H9 (cell line): ENCODE measurements around the gene EHBP1L1. TPM values are rescaled to one million over a fixed set of nuclear protein-coding genes. Genes with fewer than 3 reads are reported as not detected.

ENCODE experiments used
- DNase-seq: peaks from one replicate; pipeline ENCODE4 v3.0.0-alpha.2; 2017
- H2AFZ ChIP-seq: one replicate; pipeline ENCODE4 v1.6.1; 2013; ENCODE audit warnings: mild to moderate bottlenecking, low read length, control low read depth, moderate library complexity
- H2AK5ac ChIP-seq: 2 replicates; pipeline ENCODE4 v1.6.1; 2013; ENCODE audit warnings: low read length, control low read depth, mixed read lengths; ENCODE audit not compliant: insufficient read length
- H2BK120ac ChIP-seq: one replicate; pipeline ENCODE4 v1.6.1; 2013; ENCODE audit warnings: low read depth, mild to moderate bottlenecking, low read length, control low read depth, inconsistent platforms; ENCODE audit not compliant: poor library complexity, severe bottlenecking
- H2BK12ac ChIP-seq: 2 replicates; pipeline ENCODE4 v1.6.1; 2013; ENCODE audit warnings: low read length, control low read depth, mixed read lengths, low read depth; ENCODE audit not compliant: insufficient read length
- H2BK15ac ChIP-seq: 2 replicates; pipeline ENCODE4 v1.6.1; 2013; ENCODE audit warnings: low read depth, low read length, control low read depth
- H2BK20ac ChIP-seq: one replicate; pipeline ENCODE4 v1.6.1; 2013; ENCODE audit warnings: low read depth, mild to moderate bottlenecking, low read length, control low read depth, inconsistent platforms; ENCODE audit not compliant: poor library complexity, severe bottlenecking
- H2BK5ac ChIP-seq: 2 replicates; pipeline ENCODE4 v1.6.1; 2013; ENCODE audit warnings: low read length, control low read depth, mixed read lengths; ENCODE audit not compliant: insufficient read length
- H3K14ac ChIP-seq: 2 replicates; pipeline ENCODE4 v1.6.1; 2013; ENCODE audit warnings: low read length, control low read depth; ENCODE audit not compliant: insufficient read depth
- H3K18ac ChIP-seq: 2 replicates; pipeline ENCODE4 v1.6.1; 2013; ENCODE audit warnings: low read depth, mild to moderate bottlenecking, mixed read lengths, low read length, control low read depth; ENCODE audit not compliant: insufficient read length
- H3K23ac ChIP-seq: 2 replicates; pipeline ENCODE4 v1.6.1; 2013; ENCODE audit warnings: low read length, control low read depth, mixed read lengths, low read depth; ENCODE audit not compliant: insufficient read length
- H3K23me2 ChIP-seq: 2 replicates; pipeline ENCODE4 v1.6.1; 2013; ENCODE audit warnings: low read depth, mild to moderate bottlenecking, mixed read lengths, low read length, control low read depth; ENCODE audit not compliant: insufficient read length, poor library complexity, severe bottlenecking
- H3K27ac ChIP-seq: 2 replicates; pipeline ENCODE4 v1.5.1; 2013; ENCODE audit warnings: low read length, control low read depth, mixed read lengths, low read depth; ENCODE audit not compliant: insufficient read length
- H3K27me3 ChIP-seq: 2 replicates; pipeline ENCODE4 v1.6.1; 2013; ENCODE audit warnings: low read length, control low read depth, inconsistent platforms; ENCODE audit not compliant: insufficient read depth
- H3K4ac ChIP-seq: 2 replicates; pipeline ENCODE4 v1.6.1; 2013; ENCODE audit warnings: low read depth, mild to moderate bottlenecking, control low read depth, inconsistent platforms, low read length, moderate library complexity
- H3K4me1 ChIP-seq: 2 replicates; pipeline ENCODE4 v1.6.1; 2013; ENCODE audit warnings: low read length, control low read depth, inconsistent platforms; ENCODE audit not compliant: insufficient read depth
- H3K4me2 ChIP-seq: 2 replicates; pipeline ENCODE4 v1.6.1; 2013; ENCODE audit warnings: low read length, control low read depth, mixed read lengths; ENCODE audit not compliant: insufficient read length, insufficient read depth
- H3K56ac ChIP-seq: 2 replicates; pipeline ENCODE4 v1.6.1; 2013; ENCODE audit warnings: low read depth, mild to moderate bottlenecking, mixed read lengths, low read length, control low read depth; ENCODE audit not compliant: insufficient read length
- H3K79me1 ChIP-seq: 2 replicates; pipeline ENCODE4 v1.6.1; 2013; ENCODE audit warnings: low read depth, mild to moderate bottlenecking, moderate library complexity, low read length, control low read depth, inconsistent platforms; ENCODE audit not compliant: insufficient read depth, poor library complexity, severe bottlenecking
- H3K79me2 ChIP-seq: 2 replicates; pipeline ENCODE4 v1.6.1; 2013; ENCODE audit warnings: low read length, control low read depth, inconsistent platforms; ENCODE audit not compliant: insufficient read depth
- H3K9ac ChIP-seq: 2 replicates; pipeline ENCODE4 v1.6.1; 2013; ENCODE audit warnings: low read length, control low read depth, mixed read lengths; ENCODE audit not compliant: insufficient read length; ENCODE audit errors: extremely low read depth
- H3K9me3 ChIP-seq: one replicate; pipeline ENCODE4 v1.6.1; 2013; ENCODE audit warnings: low read depth, low read length, inconsistent platforms; ENCODE audit not compliant: control insufficient read depth
- H3T11ph ChIP-seq: one replicate; pipeline ENCODE4 v1.6.1; 2013; ENCODE audit warnings: mild to moderate bottlenecking, low read length, control low read depth, inconsistent platforms
- H4K20me1 ChIP-seq: one replicate; pipeline ENCODE4 v1.6.1; 2013; ENCODE audit not compliant: control insufficient read depth, insufficient read length, insufficient read depth
- H4K5ac ChIP-seq: 2 replicates; pipeline ENCODE4 v1.6.1; 2013; ENCODE audit warnings: low read depth, mild to moderate bottlenecking, mixed read lengths, low read length, control low read depth; ENCODE audit not compliant: insufficient read length
- H4K8ac ChIP-seq: replicated peaks from 2 replicates; pipeline ENCODE4 v1.6.1; 2013; ENCODE audit warnings: low read length, control low read depth, mixed read lengths, low read depth; ENCODE audit not compliant: insufficient read length
- H4K91ac ChIP-seq: 2 replicates; pipeline ENCODE4 v1.6.1; 2013; ENCODE audit warnings: low read depth, mild to moderate bottlenecking, moderate library complexity, mixed read lengths, low read length, control low read depth; ENCODE audit not compliant: insufficient read length
- H3K27ac Mint-ChIP-seq, 3 experiments: 2 replicates in 2 of 3; 3 replicates in 1 of 3; pipeline ENCODE4 v1.8.0; 2020 to 2021; ENCODE audit warnings: mixed read lengths in 3 of 3, mild to moderate bottlenecking in 1 of 3, moderate library complexity in 1 of 3
- H3K27me3 Mint-ChIP-seq: 2 replicates; pipeline ENCODE4 v1.8.0; 2021; ENCODE audit warnings: low read depth, mild to moderate bottlenecking, moderate library complexity, mixed read lengths
- H3K36me3 Mint-ChIP-seq, 3 experiments: 2 replicates in 2 of 3; 3 replicates in 1 of 3; pipeline ENCODE4 v1.8.0; 2020 to 2021; ENCODE audit warnings: low read depth in 3 of 3, mixed read lengths in 3 of 3; ENCODE audit not compliant: insufficient read depth in 1 of 3
- H3K4me1 Mint-ChIP-seq, 2 experiments: 2 replicates each; pipeline ENCODE4 v1.8.0; 2020; ENCODE audit warnings: mixed read lengths in 2 of 2
- H3K4me3 Mint-ChIP-seq, 2 experiments: 2 replicates in 1 of 2; 3 replicates in 1 of 2; pipeline ENCODE4 v1.8.0; 2020 to 2021; ENCODE audit warnings: mild to moderate bottlenecking in 2 of 2, mixed read lengths in 2 of 2, moderate library complexity in 1 of 2
- H3K9me3 Mint-ChIP-seq, 2 experiments: 2 replicates in 1 of 2; 3 replicates in 1 of 2; pipeline ENCODE4 v1.8.0; 2020; ENCODE audit warnings: mild to moderate bottlenecking in 2 of 2, mixed read lengths in 2 of 2, moderate library complexity in 1 of 2
- CTCF ChIP-seq: fragments of 200-600 bp; sonication (generic); conservative IDR thresholded peaks from 3 replicates; pipeline ENCODE4 v1.8.0; 2021; ENCODE audit warnings: antibody characterized with exemption, mild to moderate bottlenecking
- WGBS: extraction: QIAGEN DNeasy Blood & Tissue Kit; methylation state at CpG from one replicate; pipeline ENCODE4 v1.1.7; 2013; ENCODE audit warnings: missing lambda C conversion rate, low lambda C conversion rate, mixed read lengths; ENCODE audit not compliant: insufficient read length; ENCODE audit errors: extremely low coverage; 5-methylcytosine and 5-hydroxymethylcytosine counted together
- total RNA-seq: library from RNA; stranded (reverse); gene quantifications from 2 replicates; pipeline ENCODE4 v1.2.1, GENCODE V29; 2021

The EHBP1L1 gene
- total RNA-seq, 1 experiment from 2014 or later = 13.8 TPM

GRCh38 chr11:65586247-65586630 is 10.4 kb downstream of the EHBP1L1 start:
- no CpG with 5 or more reads among the region's 4 CpGs for WGBS
- peak overlapping the region in 1 of 3 experiments; percentile 57; a peak in 1 of 7 replicates for H3K27ac Mint-ChIP-seq
- Histone ChIP-seq H3K23ac (no peak overlapping the region), H3K18ac (no peak overlapping the region), H2AFZ (no peak overlapping the region), H4K20me1 (no peaks in the 10 kb centered on the region), H3K14ac (no peak overlapping the region), H3K4ac (no peak overlapping the region), H2BK20ac (no peak overlapping the region), H2BK12ac (no peak overlapping the region), H4K5ac (no peak overlapping the region), H2AK5ac (no peak overlapping the region), H3K4me1 (no peaks in the 10 kb centered on the region), H2BK5ac (no peak overlapping the region), H3K23me2 (no peaks in the 10 kb centered on the region), H3K9ac (no peak overlapping the region), H3K9me3 (no peaks in the 10 kb centered on the region), H4K8ac (no peak overlapping the region), H4K91ac (no peak overlapping the region), H3K79me1 (no peaks in the 10 kb centered on the region), H2BK120ac (no peak overlapping the region), H3K4me2 (no peak overlapping the region), H3K56ac (no peak overlapping the region), H3K79me2 (no peaks in the 10 kb centered on the region), H3K27me3 (no peaks in the 10 kb centered on the region; the same call in 1 of the 2 replicates), H3K27ac (no peak overlapping the region), H3T11ph (no peak overlapping the region), H2BK15ac (no peak overlapping the region)
- no peak for TF ChIP-seq CTCF
- H3K4me1 Mint-ChIP-seq = peaks cover under 1 to 30% of the 10 kb centered on the region in 2 experiments; a peak in 3 of 4 replicates
- no peaks in the 10 kb centered on the region for H3K9me3 Mint-ChIP-seq
- no peak for DNase-seq
- peak overlapping the region in 1 of 2 experiments; percentile 34; a peak in 3 of 5 replicates for H3K4me3 Mint-ChIP-seq
- H3K36me3 Mint-ChIP-seq = peaks cover 0 to 4% (median 3%) of the 10 kb centered on the region in 3 experiments; a peak in 3 of 7 replicates
- H3K27me3 Mint-ChIP-seq = peaks cover 19% of the 10 kb centered on the region
